ENCODE measurements around the gene TRABD2A.

Gene TRABD2A

GRCh38 chr2:84832772-84833461, 48.0 kb downstream of the TRABD2A start:
- 65% methylated on average over 4 of the region's 5 CpGs for WGBS
- H3K27ac ChIP-seq (ENCODE audit: low read depth, low read length) = peak overlapping the region; percentile 6; the same call in 1 of the 2 replicates
- peaks cover 19% of the 10 kb centered on the region; the same call in 1 of the 2 replicates for H3K9me3 ChIP-seq (ENCODE audit: insufficient read depth, low read depth, low read length)
- no peaks in the 10 kb centered on the region for H3K27me3 ChIP-seq (ENCODE audit: insufficient read depth, low read length)
- no peaks in the 10 kb centered on the region for H3K36me3 ChIP-seq (ENCODE audit: insufficient read depth, low read length)
- peaks cover 9% of the 10 kb centered on the region for H3K4me1 ChIP-seq (ENCODE audit: insufficient read depth, low read length)
- H3K9ac ChIP-seq (ENCODE audit: low read depth, low read length) = no peak overlapping the region
- no peak overlapping the region for H3K4me3 ChIP-seq (ENCODE audit: low read length)

- peaks cover 9% of the 10 kb centered on the region for H3K4me1 ChIP-seq (ENCODE audit: insufficient read depth, low read length)
- no peaks in the 10 kb centered on the region for H3K36me3 ChIP-seq (ENCODE audit: insufficient read depth, low read length)
- H3K27me3 ChIP-seq (ENCODE audit: insufficient read depth, low read length) = no peaks in the 10 kb centered on the region
- H3K9me3 ChIP-seq (ENCODE audit: insufficient read depth, low read depth, low read length) = peaks cover 8% of the 10 kb centered on the region; the same call in 1 of the 2 replicates
- 88% methylated on average over 10 of the region's 10 CpGs for WGBS
- H3K4me3 ChIP-seq (ENCODE audit: low read length) = no peak overlapping the region
- no peak overlapping the region for H3K9ac ChIP-seq (ENCODE audit: low read depth, low read length)
- no peak overlapping the region for H3K27ac ChIP-seq (ENCODE audit: low read depth, low read length)
These were observed 50.0 kb downstream of the TRABD2A start for GRCh38 chr2:84830758-84831500.

GRCh38 chr2:84830095-84830494, 50.8 kb downstream of the TRABD2A start:
- 71% methylated on average over 11 of the region's 11 CpGs for WGBS
- Histone ChIP-seq H3K27me3 (ENCODE audit: insufficient read depth, low read length) (no peaks in the 10 kb centered on the region), H3K27ac (ENCODE audit: low read depth, low read length) (no peak overlapping the region), H3K9me3 (ENCODE audit: insufficient read depth, low read depth, low read length) (0 out of 2 replicates have a peak, but pooled peaks cover 6% of the 10 kb centered on the region), H3K4me1 (ENCODE audit: insufficient read depth, low read length) (peaks cover 9% of the 10 kb centered on the region), H3K4me3 (ENCODE audit: low read length) (no peak overlapping the region), H3K36me3 (ENCODE audit: insufficient read depth, low read length) (no peaks in the 10 kb centered on the region), H3K9ac (ENCODE audit: low read depth, low read length) (no peak overlapping the region)

GRCh38 chr2:84829693-84830092, 51.2 kb downstream of the TRABD2A start:
- Histone ChIP-seq H3K9me3 (ENCODE audit: insufficient read depth, low read depth, low read length) (0 out of 2 replicates have a peak, but pooled peaks cover 2% of the 10 kb centered on the region), H3K4me3 (ENCODE audit: low read length) (no peak overlapping the region), H3K27ac (ENCODE audit: low read depth, low read length) (no peak overlapping the region), H3K36me3 (ENCODE audit: insufficient read depth, low read length) (no peaks in the 10 kb centered on the region), H3K4me1 (ENCODE audit: insufficient read depth, low read length) (peaks cover 9% of the 10 kb centered on the region), H3K27me3 (ENCODE audit: insufficient read depth, low read length) (no peaks in the 10 kb centered on the region), H3K9ac (ENCODE audit: low read depth, low read length) (no peak overlapping the region)
- 88% methylated on average over 2 of the region's 2 CpGs for WGBS

- Histone ChIP-seq H3K4me3 (ENCODE audit: low read length) (no peak overlapping the region), H3K9me3 (ENCODE audit: insufficient read depth, low read depth, low read length) (no peaks in the 10 kb centered on the region), H3K36me3 (ENCODE audit: insufficient read depth, low read length) (no peaks in the 10 kb centered on the region), H3K9ac (ENCODE audit: low read depth, low read length) (no peak overlapping the region), H3K4me1 (ENCODE audit: insufficient read depth, low read length) (peaks cover 4% of the 10 kb centered on the region), H3K27me3 (ENCODE audit: insufficient read depth, low read length) (no peaks in the 10 kb centered on the region), H3K27ac (ENCODE audit: low read depth, low read length) (no peak overlapping the region)
- WGBS = 84% methylated on average over 2 of the region's 2 CpGs
These were observed 52.8 kb downstream of the TRABD2A start for GRCh38 chr2:84827978-84828575.

- H3K9me3 ChIP-seq (ENCODE audit: insufficient read depth, low read depth, low read length) = no peaks in the 10 kb centered on the region
- no peak overlapping the region for H3K27ac ChIP-seq (ENCODE audit: low read depth, low read length)
- no peaks in the 10 kb centered on the region for H3K36me3 ChIP-seq (ENCODE audit: insufficient read depth, low read length)
- H3K4me1 ChIP-seq (ENCODE audit: insufficient read depth, low read length) = no peaks in the 10 kb centered on the region
- H3K4me3 ChIP-seq (ENCODE audit: low read length) = no peak overlapping the region
- H3K27me3 ChIP-seq (ENCODE audit: insufficient read depth, low read length) = no peaks in the 10 kb centered on the region
- no peak overlapping the region for H3K9ac ChIP-seq (ENCODE audit: low read depth, low read length)
- 96% methylated on average over 21 of the region's 21 CpGs for WGBS
These were observed 57.1 kb downstream of the TRABD2A start for GRCh38 chr2:84823788-84824187.

GRCh38 chr2:84823229-84823628, 57.7 kb downstream of the TRABD2A start:
- Histone ChIP-seq H3K27me3 (ENCODE audit: insufficient read depth, low read length) (no peaks in the 10 kb centered on the region), H3K27ac (ENCODE audit: low read depth, low read length) (no peak overlapping the region), H3K4me1 (ENCODE audit: insufficient read depth, low read length) (no peaks in the 10 kb centered on the region), H3K4me3 (ENCODE audit: low read length) (no peak overlapping the region), H3K36me3 (ENCODE audit: insufficient read depth, low read length) (no peaks in the 10 kb centered on the region), H3K9ac (ENCODE audit: low read depth, low read length) (no peak overlapping the region), H3K9me3 (ENCODE audit: insufficient read depth, low read depth, low read length) (no peaks in the 10 kb centered on the region)
- WGBS = 92% methylated on average over 5 of the region's 5 CpGs

GRCh38 chr2:84821806-84822205, 59.1 kb downstream of the TRABD2A start:
- H3K9me3 ChIP-seq (ENCODE audit: insufficient read depth, low read depth, low read length) = no peaks in the 10 kb centered on the region
- no peaks in the 10 kb centered on the region for H3K27me3 ChIP-seq (ENCODE audit: insufficient read depth, low read length)
- H3K9ac ChIP-seq (ENCODE audit: low read depth, low read length) = no peak overlapping the region
- WGBS = 95% methylated on average over 6 of the region's 7 CpGs
- no peak overlapping the region for H3K27ac ChIP-seq (ENCODE audit: low read depth, low read length)
- H3K4me3 ChIP-seq (ENCODE audit: low read length) = no peak overlapping the region
- no peaks in the 10 kb centered on the region for H3K36me3 ChIP-seq (ENCODE audit: insufficient read depth, low read length)
- no peaks in the 10 kb centered on the region for H3K4me1 ChIP-seq (ENCODE audit: insufficient read depth, low read length)

GRCh38 chr2:84817239-84817655, 63.6 kb downstream of the TRABD2A start:
- Histone ChIP-seq H3K9me3 (ENCODE audit: insufficient read depth, low read depth, low read length) (no peaks in the 10 kb centered on the region), H3K4me3 (ENCODE audit: low read length) (no peak overlapping the region), H3K36me3 (ENCODE audit: insufficient read depth, low read length) (no peaks in the 10 kb centered on the region), H3K4me1 (ENCODE audit: insufficient read depth, low read length) (no peaks in the 10 kb centered on the region), H3K9ac (ENCODE audit: low read depth, low read length) (no peak overlapping the region), H3K27ac (ENCODE audit: low read depth, low read length) (no peak overlapping the region), H3K27me3 (ENCODE audit: insufficient read depth, low read length) (no peaks in the 10 kb centered on the region)
- 86% methylated on average over 1 of the region's 2 CpGs for WGBS

GRCh38 chr2:84816426-84817026, 64.4 kb downstream of the TRABD2A start:
- Histone ChIP-seq H3K27me3 (ENCODE audit: insufficient read depth, low read length) (no peaks in the 10 kb centered on the region), H3K27ac (ENCODE audit: low read depth, low read length) (no peak overlapping the region)
- 92% methylated on average over 5 of the region's 6 CpGs for WGBS

GRCh38 chr2:84815146-84815545, 65.7 kb downstream of the TRABD2A start:
- no peaks in the 10 kb centered on the region for H3K36me3 ChIP-seq (ENCODE audit: insufficient read depth, low read length)
- no peaks in the 10 kb centered on the region for H3K9me3 ChIP-seq (ENCODE audit: insufficient read depth, low read depth, low read length)
- no peak overlapping the region for H3K27ac ChIP-seq (ENCODE audit: low read depth, low read length)
- no peaks in the 10 kb centered on the region for H3K27me3 ChIP-seq (ENCODE audit: insufficient read depth, low read length)
- no peak overlapping the region for H3K4me3 ChIP-seq (ENCODE audit: low read length)
- no peaks in the 10 kb centered on the region for H3K4me1 ChIP-seq (ENCODE audit: insufficient read depth, low read length)
- H3K9ac ChIP-seq (ENCODE audit: low read depth, low read length) = no peak overlapping the region
- 69% methylated on average over 2 of the region's 3 CpGs for WGBS

More at GRCh38 chr2:84816426-84817026, 64.4 kb downstream of the TRABD2A start:
- Histone ChIP-seq H3K4me3 (ENCODE audit: low read length) (no peak overlapping the region), H3K4me1 (ENCODE audit: insufficient read depth, low read length) (no peaks in the 10 kb centered on the region), H3K36me3 (ENCODE audit: insufficient read depth, low read length) (no peaks in the 10 kb centered on the region), H3K9me3 (ENCODE audit: insufficient read depth, low read depth, low read length) (no peaks in the 10 kb centered on the region), H3K9ac (ENCODE audit: low read depth, low read length) (no peak overlapping the region)

Measured in HUES64 (cell line).